A549 (cell line): Measurements from ENCODE around the gene KLHL3. TPM values are rescaled to one million over a fixed set of nuclear protein-coding genes. Genes with fewer than 3 reads are reported as not detected.

Experiments used
- ATAC-seq, 2 experiments: fragments of 200-7000 bp in 1 of 2; fragments of >200 bp in 1 of 2; cut with Nextera tagmentation in 1 of 2; cut with Tn5 transposase in 1 of 2; 3 replicates each; pipeline versions ENCODE4 v1.8.0 to v1.9.1; 2018 to 2020; ENCODE audit warnings: mild to moderate bottlenecking in 1 of 2, moderate library complexity in 1 of 2
- CTCF ChIA-PET: fragments of 300-600 bp; sonication (Branson Sonifier 250); formaldehyde crosslinking; extraction: SDS; loops from one replicate; lab custom pipeline; 2021; ENCODE audit warnings: antibody characterized with exemption, inconsistent platforms; lab: Yijun Ruan, JAX
- POLR2A ChIA-PET: fragments of 350-600 bp; formaldehyde crosslinking; extraction: SDS; loops from one replicate; lab custom pipeline; 2021; ENCODE audit warnings: antibody characterized with exemption, inconsistent platforms; lab: Yijun Ruan, JAX
- DNase-seq, 2 experiments: peaks; one replicate each; pipeline versions ENCODE4 v3.0.0 to v3.0.0-alpha.2; 2011 to 2016; ENCODE audit warnings: low read depth in 1 of 2, low spot score in 1 of 2
- FAIRE-seq: peaks from 2 replicates; lab custom pipeline; 2011; peaks lifted over from hg19 to GRCh38; lab: Jason Lieb, UNC
- H3K27ac ChIP-seq, 2 experiments: fragments of >200 bp; sonication (Bioruptor Twin); formaldehyde crosslinking; 3 replicates each; pipeline ENCODE4 v1.5.1; 2016 to 2017
- H3K4me1 ChIP-seq: fragments of >200 bp; sonication (Bioruptor Twin); formaldehyde crosslinking; 3 replicates; pipeline ENCODE4 v1.6.1; 2016
- H3K4me2 ChIP-seq: fragments of >200 bp; sonication (Bioruptor Twin); formaldehyde crosslinking; 3 replicates; pipeline ENCODE4 v1.6.1; 2016
- H3K4me3 ChIP-seq: fragments of >200 bp; sonication (Bioruptor Twin); formaldehyde crosslinking; 3 replicates; pipeline ENCODE4 v1.5.1; 2016
- H3K9me3 ChIP-seq: fragments of >200 bp; sonication (Bioruptor Twin); formaldehyde crosslinking; 3 replicates; pipeline ENCODE4 v1.6.1; 2016
- ATOH8 ChIP-seq: fragments of 250-450 bp; sonication (Bioruptor Pico); IDR thresholded peaks from 2 replicates; pipeline ENCODE4 v1.5.0; 2020; ENCODE audit warnings: low read depth, mild to moderate bottlenecking, moderate library complexity
- BHLHE40 ChIP-seq: IDR thresholded peaks from 2 replicates; pipeline ENCODE4 v1.6.1; 2012; ENCODE audit warnings: low read depth, low read length, inconsistent platforms
- CBX2 ChIP-seq: fragments of 200-600 bp; sonication (generic); IDR thresholded peaks from 2 replicates; pipeline ENCODE4 v1.6.1; 2016; ENCODE audit warnings: low read depth, mild to moderate bottlenecking, borderline replicate concordance
- CBX8 ChIP-seq: fragments of 200-600 bp; sonication (generic); IDR thresholded peaks from 2 replicates; pipeline ENCODE4 v1.6.1; 2016
- CEBPB ChIP-seq, 2 experiments: fragments of >200 bp in 1 of 2; sonication (Bioruptor Twin) in 1 of 2; formaldehyde crosslinking in 1 of 2; IDR thresholded peaks; 2 replicates each; pipeline ENCODE4 v1.6.1; 2012 to 2016
- FOSB ChIP-seq: fragments of 250-450 bp; sonication (Bioruptor Pico); IDR thresholded peaks from 2 replicates; pipeline ENCODE4 v1.5.0; 2020; ENCODE audit warnings: mild to moderate bottlenecking, moderate library complexity
- FOSL2 ChIP-seq, 2 experiments: fragments of 450-650 bp in 1 of 2; fragments of >200 bp in 1 of 2; sonication (Bioruptor Twin) in 1 of 2; formaldehyde crosslinking; IDR thresholded peaks; 2 replicates each; pipeline versions ENCODE4 v1.5.0 to v1.6.1; 2016 to 2020; ENCODE audit warnings: mild to moderate bottlenecking in 1 of 2, moderate library complexity in 1 of 2
- FOXS1 ChIP-seq: fragments of 250-450 bp; sonication (Bioruptor Pico); IDR thresholded peaks from 2 replicates; pipeline ENCODE4 v1.5.0; 2020; ENCODE audit warnings: mild to moderate bottlenecking, moderate library complexity
- GATA3 ChIP-seq: IDR thresholded peaks from 2 replicates; pipeline ENCODE4 v1.6.1; 2012; ENCODE audit warnings: borderline replicate concordance
- HES2 ChIP-seq: fragments of >200 bp; sonication (Bioruptor Twin); formaldehyde crosslinking; IDR thresholded peaks from 2 replicates; pipeline ENCODE4 v1.6.1; 2016
- HEYL ChIP-seq: fragments of 250-450 bp; sonication (Bioruptor Pico); IDR thresholded peaks from 2 replicates; pipeline ENCODE4 v1.8.0; 2021; ENCODE audit warnings: mild to moderate bottlenecking, moderate library complexity
- HOXB5 ChIP-seq: fragments of 250-450 bp; sonication (Bioruptor Pico); IDR thresholded peaks from 2 replicates; pipeline ENCODE4 v1.5.0; 2020; ENCODE audit warnings: mild to moderate bottlenecking, moderate library complexity
- JUNB ChIP-seq: fragments of >200 bp; sonication (Bioruptor Twin); formaldehyde crosslinking; IDR thresholded peaks from 2 replicates; pipeline ENCODE4 v1.6.1; 2016
- KDM1A ChIP-seq: fragments of 200-600 bp; sonication (generic); IDR thresholded peaks from 2 replicates; pipeline ENCODE4 v1.6.1; 2016; ENCODE audit warnings: low read depth, mild to moderate bottlenecking
- KDM5A ChIP-seq: fragments of 200-600 bp; sonication (generic); IDR thresholded peaks from 2 replicates; pipeline ENCODE4 v1.6.1; 2016; ENCODE audit warnings: antibody characterized with exemption, mild to moderate bottlenecking
- NFE2L2 ChIP-seq: fragments of 150-350 bp; conservative IDR thresholded peaks from 2 replicates; pipeline ENCODE4 v1.6.1; 2014; ENCODE audit warnings: low read length
- NPAS2 ChIP-seq: fragments of 250-450 bp; sonication (Bioruptor Pico); IDR thresholded peaks from 2 replicates; pipeline ENCODE4 v1.8.0; 2022; ENCODE audit warnings: mild to moderate bottlenecking, moderate library complexity, borderline replicate concordance
- PHF8 ChIP-seq: fragments of 200-600 bp; sonication (generic); IDR thresholded peaks from 2 replicates; pipeline ENCODE4 v1.6.1; 2016; ENCODE audit warnings: low read depth, mild to moderate bottlenecking, antibody characterized with exemption, moderate library complexity, borderline replicate concordance
- POLR2A ChIP-seq: IDR thresholded peaks from 2 replicates; pipeline ENCODE4 v1.6.1; 2012; ENCODE audit warnings: mild to moderate bottlenecking, low read length
- RARB ChIP-seq: fragments of 250-450 bp; sonication (Bioruptor Pico); IDR thresholded peaks from 2 replicates; pipeline ENCODE4 v1.8.0; 2021; ENCODE audit warnings: mild to moderate bottlenecking, moderate library complexity
- RCOR1 ChIP-seq: fragments of 150-350 bp; IDR thresholded peaks from 2 replicates; pipeline ENCODE4 v1.6.1; 2014; ENCODE audit warnings: antibody characterized with exemption, low read length, low read depth
- REST ChIP-seq: fragments of 200-600 bp; sonication (generic); IDR thresholded peaks from 2 replicates; pipeline ENCODE4 v1.6.1; 2016; ENCODE audit warnings: antibody characterized with exemption, mild to moderate bottlenecking, moderate library complexity
- RFX5 ChIP-seq: fragments of 450-650 bp; IDR thresholded peaks from 2 replicates; pipeline ENCODE4 v1.7.1; 2014; ENCODE audit warnings: antibody characterized with exemption, mild to moderate bottlenecking, moderate library complexity
- RNF2 ChIP-seq: fragments of 200-600 bp; sonication (generic); IDR thresholded peaks from 2 replicates; pipeline ENCODE4 v1.6.1; 2016; ENCODE audit warnings: low read depth, mild to moderate bottlenecking, antibody characterized with exemption, moderate library complexity, borderline replicate concordance
- SREBF2 ChIP-seq: fragments of 450-650 bp; IDR thresholded peaks from 2 replicates; pipeline ENCODE4 v1.6.1; 2014; ENCODE audit warnings: mild to moderate bottlenecking, moderate library complexity
- TFCP2L1 ChIP-seq: fragments of 250-450 bp; sonication (Bioruptor Pico); IDR thresholded peaks from 2 replicates; pipeline ENCODE4 v1.5.0; 2021; ENCODE audit warnings: mild to moderate bottlenecking
- ZNF302 ChIP-seq: fragments of 250-450 bp; sonication (Bioruptor Pico); IDR thresholded peaks from 2 replicates; pipeline ENCODE4 v1.9.0; 2021; ENCODE audit warnings: inconsistent platforms, mild to moderate bottlenecking, moderate library complexity
- WGBS: methylation state at CpG from one replicate; pipeline ENCODE4 v1.1.6; 2017; ENCODE audit errors: missing lambda C conversion rate; 5-methylcytosine and 5-hydroxymethylcytosine counted together
- polyA plus RNA-seq, 4 experiments: library from polyadenylated mRNA; depleted of rRNA in 3 of 4; stranded (reverse); fragments of >200 nt; fragmentation: RNase III in 1 of 4; extraction: RNeasy Plus Mini Kit Qiagen cat#74134 plus additional on column Dnase treatment in 1 of 4; gene quantifications; 2 replicates in 3 of 4; 3 replicates in 1 of 4; pipeline ENCODE4 v1.2.3, GENCODE V29; 2011 to 2017

Gene KLHL3
- polyA plus RNA-seq, 2 of the 4 experiments (the other 2 are of a cell fraction), result 0.35 to 1.1 TPM

DNA sequence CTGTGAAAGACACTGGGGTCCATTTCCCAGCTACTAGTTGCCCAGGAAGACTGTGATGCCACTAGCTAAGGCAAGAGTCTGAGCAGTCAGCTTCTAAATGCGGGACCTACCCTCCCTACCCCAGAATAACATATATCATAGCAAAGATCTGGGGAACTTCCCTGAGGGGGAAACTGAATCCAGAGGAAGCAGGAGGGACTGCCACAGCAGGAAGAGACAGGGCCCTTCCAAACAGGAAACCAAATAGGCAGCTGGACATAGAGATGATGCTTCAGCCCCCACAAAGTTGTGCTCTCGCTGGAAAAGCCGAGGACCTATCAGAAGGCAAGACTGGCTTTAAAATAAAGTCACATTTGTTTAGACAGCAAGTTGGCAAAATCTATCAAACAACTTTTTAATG is 51.1 kb downstream of the KLHL3 start:
- no peak overlapping the region for H3K4me3 ChIP-seq

GRCh38 chr5:137681191-137681590 is 54.7 kb downstream of the KLHL3 start:
- DNase-seq, result no peak

More for the DNA sequence above, 51.1 kb downstream of the KLHL3 start:
- ATAC-seq (no peak), FAIRE-seq (no peak), DNase-seq (no peak)
- 38% methylated on average over 3 of the region's 3 CpGs for WGBS
- no peak for TF ChIP-seq HEYL (CRISPR knock-in tag)
- no peak for TF ChIP-seq HES2
- TF ChIP-seq REST, result no peak
- TF ChIP-seq RCOR1, result no peak
- TF ChIP-seq FOSL2 (IDR thresholded peaks at IDR 0.05), result no peak
- TF ChIP-seq FOSL2 (CRISPR knock-in tag; IDR thresholded peaks at IDR 0.05), result no peak
- no peak for TF ChIP-seq FOSB (CRISPR knock-in tag)
- TF ChIP-seq KDM1A, result no peak
- TF ChIP-seq GATA3, result no peak
- no peak for TF ChIP-seq PHF8
- TF ChIP-seq KDM5A, result no peak
- CTCF ChIA-PET, result interaction anchor here (1.1 to 1.7 kb wide), 2 partner anchors 17 to 25 kb away, joined by 3 to 5 read pairs; no protein-coding TSS in a partner anchor
- no peak overlapping the region for H3K27ac ChIP-seq
- H3K9me3 ChIP-seq, result no peaks in the 10 kb centered on the region
- no peak overlapping the region for H3K4me2 ChIP-seq
- no peaks in the 10 kb centered on the region for H3K4me1 ChIP-seq
- POLR2A ChIA-PET, result no interaction called here

DNA sequence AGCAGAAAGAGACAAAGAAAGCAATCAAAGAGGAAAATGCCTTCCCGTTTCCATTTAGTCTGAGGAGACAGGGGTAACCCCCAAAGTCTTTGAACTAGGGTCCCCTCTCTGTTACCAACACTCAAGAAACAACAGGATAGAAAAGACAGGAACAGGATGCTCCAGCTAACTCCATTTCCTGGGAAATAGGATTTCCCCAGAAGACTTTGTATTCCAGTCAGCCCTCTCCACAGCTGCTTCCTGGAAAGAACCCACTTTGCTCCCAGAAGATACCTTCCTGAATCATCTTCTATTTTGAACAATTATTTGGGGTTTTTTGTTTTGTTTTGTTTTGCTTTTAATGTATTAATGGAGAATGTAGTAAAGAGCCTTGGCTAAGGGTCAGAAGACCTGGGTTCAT is 56.0 kb downstream of the KLHL3 start:
- TF ChIP-seq HEYL (CRISPR knock-in tag) (no peak), BHLHE40 (no peak), NFE2L2 (no peak), CEBPB (IDR thresholded peaks at IDR 0.05) (no peak), ATOH8 (no peak), RFX5 (no peak), POLR2A (no peak), NPAS2 (CRISPR knock-in tag) (no peak), SREBF2 (no peak), TFCP2L1 (no peak), RARB (CRISPR knock-in tag) (no peak), CBX8 (no peak), GATA3 (no peak), CBX2 (no peak), JUNB (no peak), ZNF302 (CRISPR knock-in tag) (no peak), FOXS1 (CRISPR knock-in tag) (no peak)
- TF ChIP-seq, all 56 proteins: peak for 0
- Histone ChIP-seq H3K27ac (no peak overlapping the region), H3K4me1 (no peaks in the 10 kb centered on the region), H3K9me3 (no peaks in the 10 kb centered on the region), H3K4me2 (no peak overlapping the region), H3K4me3 (no peak overlapping the region)
- ChIA-PET CTCF (interaction anchor here (0.6 to 1.5 kb wide), 3 partner anchors 13 to 62 kb away, joined by 3 to 6 read pairs (median 5); no protein-coding TSS in a partner anchor), POLR2A (no interaction called here)
- FAIRE-seq, result no peak
- no peak for DNase-seq
- WGBS, result 37% methylated on average over 1 of the region's 1 CpG
- ATAC-seq, result no peak

More at GRCh38 chr5:137681191-137681590, 54.7 kb downstream of the KLHL3 start:
- FAIRE-seq, result no peak
- ChIA-PET POLR2A (no interaction called here), CTCF (no interaction called here)
- no peak for ATAC-seq
- no peak overlapping the region for H3K27ac ChIP-seq
- 72% methylated on average over 1 of the region's 1 CpG for WGBS
- H3K4me2 ChIP-seq, result no peak overlapping the region
- no peak overlapping the region for H3K4me3 ChIP-seq
- H3K9me3 ChIP-seq, result no peaks in the 10 kb centered on the region
- TF ChIP-seq TFCP2L1 (no peak), RNF2 (no peak), HOXB5 (CRISPR knock-in tag) (no peak)
- TF ChIP-seq, all 56 proteins: peak for 0
- H3K4me1 ChIP-seq, result no peaks in the 10 kb centered on the region
